ENCODE data around the gene APOBEC4. TPM values are rescaled to one million over a fixed set of nuclear protein-coding genes. Genes with fewer than 3 reads are reported as not detected.

APOBEC4 gene
- total and polyA plus RNA-seq, 3 donors from 2014 or later: 4.9 to 23.7 (median 5.0) TPM

DNA sequence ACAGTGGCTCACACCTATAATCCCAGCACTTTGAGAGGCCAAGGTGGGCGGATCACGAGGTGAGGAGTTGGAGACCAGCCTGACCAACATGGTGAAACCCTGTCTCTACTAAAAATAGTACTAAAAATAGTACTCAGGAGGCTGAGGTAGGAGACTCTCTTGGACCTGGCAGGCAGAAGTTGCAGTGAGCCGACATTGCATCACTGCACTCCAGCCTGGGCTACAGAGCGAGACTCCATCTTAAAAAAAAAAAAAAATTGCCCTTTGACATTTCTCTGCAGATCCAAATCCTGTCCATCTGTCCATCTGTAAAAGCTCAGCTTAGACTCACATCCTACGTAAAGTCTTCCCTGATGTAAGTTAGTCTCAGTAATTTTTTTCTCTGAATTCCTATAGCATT lies 56.6 kb downstream of the APOBEC4 start:
- no peak for DNase-seq
- H3K4me3 ChIP-seq: no peak overlapping the region
- no peak overlapping the region for H3K27ac ChIP-seq
- intact Hi-C loops (cut with DNase I; ENCODE audit: low total_unique reads): no loop called here
- no peaks in the 10 kb centered on the region for H3K36me3 ChIP-seq (ENCODE audit: low read depth, missing control alignments)
- 90 to 91% methylated on average over 5 of the region's 5 CpGs for WGBS, 2 donors
- H3K9me3 ChIP-seq: no peaks in the 10 kb centered on the region
- no peaks in the 10 kb centered on the region for H3K4me1 ChIP-seq
- no peaks in the 10 kb centered on the region for H3K27me3 ChIP-seq
- TF ChIP-seq, protein P1, sequence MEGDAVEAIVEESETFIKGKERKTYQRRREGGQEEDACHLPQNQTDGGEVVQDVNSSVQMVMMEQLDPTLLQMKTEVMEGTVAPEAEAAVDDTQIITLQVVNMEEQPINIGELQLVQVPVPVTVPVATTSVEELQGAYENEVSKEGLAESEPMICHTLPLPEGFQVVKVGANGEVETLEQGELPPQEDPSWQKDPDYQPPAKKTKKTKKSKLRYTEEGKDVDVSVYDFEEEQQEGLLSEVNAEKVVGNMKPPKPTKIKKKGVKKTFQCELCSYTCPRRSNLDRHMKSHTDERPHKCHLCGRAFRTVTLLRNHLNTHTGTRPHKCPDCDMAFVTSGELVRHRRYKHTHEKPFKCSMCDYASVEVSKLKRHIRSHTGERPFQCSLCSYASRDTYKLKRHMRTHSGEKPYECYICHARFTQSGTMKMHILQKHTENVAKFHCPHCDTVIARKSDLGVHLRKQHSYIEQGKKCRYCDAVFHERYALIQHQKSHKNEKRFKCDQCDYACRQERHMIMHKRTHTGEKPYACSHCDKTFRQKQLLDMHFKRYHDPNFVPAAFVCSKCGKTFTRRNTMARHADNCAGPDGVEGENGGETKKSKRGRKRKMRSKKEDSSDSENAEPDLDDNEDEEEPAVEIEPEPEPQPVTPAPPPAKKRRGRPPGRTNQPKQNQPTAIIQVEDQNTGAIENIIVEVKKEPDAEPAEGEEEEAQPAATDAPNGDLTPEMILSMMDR (IDR thresholded peaks at IDR 0.05): no peak
- TF ChIP-seq POLR2A (IDR thresholded peaks at IDR 0.05): no peak

Other genes starting within 250 kb of the APOBEC4 start
- 10 to 100 TPM; 45.7 to 52.0 TPM for gene NMNAT2, start 234.9 kb downstream of the APOBEC4 start, total RNA-seq
- gene NMNAT2, start 234.9 kb downstream of the APOBEC4 start, polyA plus RNA-seq (ENCODE audit: insufficient read depth, low read depth, low replicate concordance): 23.6 TPM
- 100 to 1,000 TPM; 109 to 139 TPM for gene SMG7, start 180.8 kb downstream of the APOBEC4 start, total RNA-seq
- 157 TPM for gene SMG7, start 180.8 kb downstream of the APOBEC4 start, polyA plus RNA-seq (ENCODE audit: insufficient read depth, low read depth, low replicate concordance)
- 1 to 10 TPM; 1.3 to 3.7 TPM for gene NCF2, start 62.9 kb downstream of the APOBEC4 start, total RNA-seq
- 7.8 TPM for gene NCF2, start 62.9 kb downstream of the APOBEC4 start, polyA plus RNA-seq (ENCODE audit: insufficient read depth, low read depth, low replicate concordance)
- 10 to 100 TPM; 55.8 to 66.6 TPM for gene ARPC5, start 17.5 kb downstream of the APOBEC4 start, total RNA-seq
- 136 TPM for gene ARPC5, start 17.5 kb downstream of the APOBEC4 start, polyA plus RNA-seq (ENCODE audit: insufficient read depth, low read depth, low replicate concordance)
- gene RGL1, start 151.8 kb upstream of the APOBEC4 start, total RNA-seq: 10 to 100 TPM; 41.5 to 58.2 TPM
- 34.3 TPM for gene RGL1, start 151.8 kb upstream of the APOBEC4 start, polyA plus RNA-seq (ENCODE audit: insufficient read depth, low read depth, low replicate concordance)